Natural killer cell (primary cell): ENCODE measurements around the gene CDH19. TPM values are rescaled to one million over a fixed set of nuclear protein-coding genes. Genes with fewer than 3 reads are reported as not detected.

ENCODE experiments used
- ATAC-seq, 3 donors: fragments of 150-1000 bp in 2 of 3; fragments of 200-7000 bp in 1 of 3; cut with Tn5 transposase; 1 replicate in 1 of 3; 2 replicates in 2 of 3; pipeline ENCODE4 v1.10.0; 2021; ENCODE audit warnings: mild to moderate bottlenecking in 2 of 3, moderate library complexity in 2 of 3
- DNase-seq, 2 donors: peaks; one replicate each; pipeline versions ENCODE4 v3.0.0 to v3.0.0-alpha.2; 2013 to 2021; ENCODE audit warnings: mixed read lengths in 1 of 2
- H3K27ac ChIP-seq: one replicate; pipeline ENCODE4 v1.5.1; 2013; ENCODE audit warnings: mild to moderate bottlenecking, low read length
- H3K27me3 ChIP-seq: one replicate; pipeline ENCODE4 v1.6.1; 2013; ENCODE audit warnings: low read length; ENCODE audit not compliant: control insufficient read depth, insufficient read depth
- H3K36me3 ChIP-seq: one replicate; pipeline ENCODE4 v1.6.1; 2013; ENCODE audit warnings: low read length; ENCODE audit not compliant: control insufficient read depth, insufficient read depth
- H3K4me1 ChIP-seq: one replicate; pipeline ENCODE4 v1.6.1; 2013; ENCODE audit warnings: low read length; ENCODE audit not compliant: control insufficient read depth, insufficient read depth
- H3K4me3 ChIP-seq: one replicate; pipeline ENCODE4 v1.5.1; 2013; ENCODE audit warnings: low read length
- H3K9me3 ChIP-seq: one replicate; pipeline ENCODE4 v1.6.1; 2013; ENCODE audit warnings: low read length; ENCODE audit not compliant: control insufficient read depth, insufficient read depth
- H3K27ac Mint-ChIP-seq, 2 donors: one replicate each; pipeline ENCODE4 v1.8.0; 2022; ENCODE audit warnings: mild to moderate bottlenecking in 2 of 2, mixed read lengths in 2 of 2, moderate library complexity in 1 of 2
- H3K27me3 Mint-ChIP-seq, 2 donors: one replicate each; pipeline ENCODE4 v1.8.0; 2022; ENCODE audit warnings: low read depth in 2 of 2, mixed read lengths in 2 of 2
- H3K36me3 Mint-ChIP-seq: one replicate; pipeline ENCODE4 v1.8.0; 2022; ENCODE audit warnings: mixed read lengths
- H3K4me1 Mint-ChIP-seq, 2 donors: one replicate each; pipeline ENCODE4 v1.8.0; 2022; ENCODE audit warnings: mixed read lengths in 2 of 2
- H3K4me3 Mint-ChIP-seq: one replicate; pipeline ENCODE4 v1.8.0; 2022; ENCODE audit warnings: mild to moderate bottlenecking, moderate library complexity, mixed read lengths
- H3K9me3 Mint-ChIP-seq, 2 donors: one replicate each; pipeline ENCODE4 v1.8.0; 2022; ENCODE audit warnings: mixed read lengths in 2 of 2
- CTCF ChIP-seq: fragments of 200-600 bp; IDR thresholded peaks from one replicate; pipeline ENCODE4 v1.8.0; 2022; ENCODE audit warnings: antibody characterized with exemption
- WGBS: methylation state at CpG from one replicate; pipeline ENCODE4 v1.1.7; 2013; ENCODE audit warnings: missing lambda C conversion rate; ENCODE audit not compliant: insufficient coverage; 5-methylcytosine and 5-hydroxymethylcytosine counted together
- intact Hi-C: fragments of 100-400 bp; cut with micrococcal nuclease; formaldehyde crosslinking; loops from one replicate; pipeline ENCODE4 v1.14.2; 2022
- total RNA-seq, 4 donors: library from RNA; stranded (reverse); fragments of 120-200 nt in 1 of 4; gene quantifications; one replicate each; pipeline versions ENCODE4 v1.2.3 to v1.2.4, GENCODE V29; 2013 to 2022

Gene CDH19
- total RNA-seq, 3 donors from 2014 or later (not counting 1 experiment from before 2014, with no cell fraction given) = not detected

GRCh38 chr18:66645983-66646382 lies 42.1 kb upstream of the CDH19 start:
- no peaks in the 10 kb centered on the region for H3K9me3 ChIP-seq
- H3K27ac Mint-ChIP-seq = no peak overlapping the region
- no peaks in the 10 kb centered on the region for H3K36me3 ChIP-seq
- H3K27me3 Mint-ChIP-seq = no peaks in the 10 kb centered on the region
- no peak for DNase-seq
- no peaks in the 10 kb centered on the region for H3K27me3 ChIP-seq
- no peak overlapping the region for H3K4me3 ChIP-seq
- intact Hi-C loops = no loop called here
- no peak overlapping the region for H3K27ac ChIP-seq
- no peaks in the 10 kb centered on the region for H3K36me3 Mint-ChIP-seq
- no peak for ATAC-seq
- no peak overlapping the region for H3K4me3 Mint-ChIP-seq
- no CpG with 5 or more reads among the region's 1 CpG for WGBS
- H3K4me1 Mint-ChIP-seq = no peaks in the 10 kb centered on the region
- H3K9me3 Mint-ChIP-seq = peaks cover 16 to 34% of the 10 kb centered on the region in 2 donors
- TF ChIP-seq CTCF = no peak
- H3K4me1 ChIP-seq = no peaks in the 10 kb centered on the region

GRCh38 chr18:66641056-66641455 lies 37.2 kb upstream of the CDH19 start:
- Mint-ChIP-seq H3K4me1 (no peaks in the 10 kb centered on the region), H3K4me3 (no peak overlapping the region), H3K9me3 (peaks cover 10 to 27% of the 10 kb centered on the region in 2 donors), H3K36me3 (peaks cover 2% of the 10 kb centered on the region), H3K27me3 (no peaks in the 10 kb centered on the region), H3K27ac (no peak overlapping the region)
- Histone ChIP-seq H3K36me3 (no peaks in the 10 kb centered on the region), H3K4me1 (no peaks in the 10 kb centered on the region), H3K27ac (no peak overlapping the region), H3K9me3 (no peaks in the 10 kb centered on the region), H3K4me3 (no peak overlapping the region), H3K27me3 (no peaks in the 10 kb centered on the region)
- ATAC-seq = no peak
- WGBS = 100% methylated on average over 3 of the region's 4 CpGs
- TF ChIP-seq CTCF = no peak
- no peak for DNase-seq
- intact Hi-C loops = no loop called here

- no peaks in the 10 kb centered on the region for H3K4me1 ChIP-seq
- H3K4me3 ChIP-seq = no peak overlapping the region
- no peak for ATAC-seq
- WGBS = 14% methylated on average over 4 of the region's 4 CpGs
- no peaks in the 10 kb centered on the region for H3K9me3 ChIP-seq
- intact Hi-C loops = no loop called here
- H3K36me3 ChIP-seq = no peaks in the 10 kb centered on the region
- H3K9me3 Mint-ChIP-seq = peaks cover 11 to 30% of the 10 kb centered on the region in 2 donors
- H3K4me3 Mint-ChIP-seq = no peak overlapping the region
- peaks cover 8% of the 10 kb centered on the region for H3K36me3 Mint-ChIP-seq
- H3K27ac Mint-ChIP-seq = no peak overlapping the region
- TF ChIP-seq CTCF = no peak
- no peaks in the 10 kb centered on the region for H3K27me3 ChIP-seq
- no peak overlapping the region for H3K27ac ChIP-seq
- no peaks in the 10 kb centered on the region for H3K4me1 Mint-ChIP-seq
- H3K27me3 Mint-ChIP-seq = no peaks in the 10 kb centered on the region
- no peak for DNase-seq
Observed at GRCh38 chr18:66640431-66640830, 36.5 kb upstream of the CDH19 start.

- H3K4me1 ChIP-seq = no peaks in the 10 kb centered on the region
- H3K4me3 ChIP-seq = no peak overlapping the region
- Mint-ChIP-seq H3K27ac (no peak overlapping the region), H3K36me3 (peaks cover 8% of the 10 kb centered on the region), H3K9me3 (peaks cover 6 to 24% of the 10 kb centered on the region in 2 donors), H3K27me3 (no peaks in the 10 kb centered on the region), H3K4me1 (no peaks in the 10 kb centered on the region), H3K4me3 (no peak overlapping the region)
- no peaks in the 10 kb centered on the region for H3K27me3 ChIP-seq
- intact Hi-C loops = no loop called here
- ATAC-seq (no peak), DNase-seq (no peak)
- TF ChIP-seq CTCF = no peak
- WGBS = 67% methylated on average over 1 of the region's 5 CpGs
- H3K9me3 ChIP-seq = no peaks in the 10 kb centered on the region
- H3K36me3 ChIP-seq = no peaks in the 10 kb centered on the region
- no peak overlapping the region for H3K27ac ChIP-seq
Observed at GRCh38 chr18:66638856-66639629, 35.2 kb upstream of the CDH19 start.
